ENCODE measurements around the gene MYBPC2.

MYBPC2 gene

GRCh38 chr19:50501568-50502475 lies 69.1 kb downstream of the MYBPC2 start:
- peak; percentile 60 for DNase-seq

- peak; percentile 61 for DNase-seq
Measured at GRCh38 chr19:50505856-50506611, 73.3 kb downstream of the MYBPC2 start.

- peak; percentile 48 for DNase-seq
Measured at GRCh38 chr19:50506700-50507099, 74.0 kb downstream of the MYBPC2 start.

GRCh38 chr19:50507376-50507775 lies 74.7 kb downstream of the MYBPC2 start:
- peak; percentile 57 for DNase-seq

GRCh38 chr19:50508843-50509190 lies 76.1 kb downstream of the MYBPC2 start:
- peak; percentile 46 for DNase-seq

- DNase-seq = peak; percentile 54
Measured at GRCh38 chr19:50509366-50509765, 76.7 kb downstream of the MYBPC2 start.

GRCh38 chr19:50510121-50510670 lies 77.5 kb downstream of the MYBPC2 start:
- DNase-seq = peak; percentile 62

- DNase-seq = no peak
Measured at GRCh38 chr19:50510700-50511068, 78.0 kb downstream of the MYBPC2 start.

- peak; percentile 99 for DNase-seq
Measured at GRCh38 chr19:50511069-50511822, 78.6 kb downstream of the MYBPC2 start, which contains the start of gene JOSD2. TSS of gene JOSD2 (minus strand) at chr19:50511191. CDS start at chr19:50510431, 760 bp downstream.

- DNase-seq = peak; percentile 62
Measured at GRCh38 chr19:50512112-50512998, 79.7 kb downstream of the MYBPC2 start.

GRCh38 chr19:50512999-50513745 lies 80.5 kb downstream of the MYBPC2 start:
- peak; percentile 50 for DNase-seq

- peak; percentile 57 for DNase-seq
Measured at GRCh38 chr19:50513746-50514345, 81.2 kb downstream of the MYBPC2 start, which contains the start of gene ASPDH. TSS of gene ASPDH (minus strand) at chr19:50513913. CDS start at chr19:50513823, 90 bp downstream.

- DNase-seq = peak; percentile 61
Measured at GRCh38 chr19:50514346-50515167, 81.9 kb downstream of the MYBPC2 start.

GRCh38 chr19:50515168-50515561 lies 82.5 kb downstream of the MYBPC2 start:
- DNase-seq = no peak

Data from activated effector memory CD4-positive, alpha-beta T cell treated with anti-CD3 and anti-CD28 coated beads, Interleukin-2, amount 50 U/mL, for 16 hours (primary cell).